ENCODE measurements around the gene C19orf53.

GRCh38 chr19:13765395-13766094 lies 8.7 kb upstream of the C19orf53 start:
- TF ChIP-seq CTCF (conservative IDR thresholded peaks at IDR 0.05; ENCODE audit: low read length) (0 out of 2 replicates have a peak, but pooled peaks have one; percentile 26), EZH2phosphoT487 (IDR thresholded peaks at IDR 0.05; ENCODE audit: borderline replicate concordance, low read depth, low read length) (no peak)
